HK-2 (cell line): ENCODE data around the gene PIGQ.

ENCODE experiments used
- DNase-seq: peaks from one replicate; pipeline ENCODE4 v3.0.0-alpha.2; 2018; ENCODE audit not compliant: unreplicated experiment

PIGQ gene

DNA sequence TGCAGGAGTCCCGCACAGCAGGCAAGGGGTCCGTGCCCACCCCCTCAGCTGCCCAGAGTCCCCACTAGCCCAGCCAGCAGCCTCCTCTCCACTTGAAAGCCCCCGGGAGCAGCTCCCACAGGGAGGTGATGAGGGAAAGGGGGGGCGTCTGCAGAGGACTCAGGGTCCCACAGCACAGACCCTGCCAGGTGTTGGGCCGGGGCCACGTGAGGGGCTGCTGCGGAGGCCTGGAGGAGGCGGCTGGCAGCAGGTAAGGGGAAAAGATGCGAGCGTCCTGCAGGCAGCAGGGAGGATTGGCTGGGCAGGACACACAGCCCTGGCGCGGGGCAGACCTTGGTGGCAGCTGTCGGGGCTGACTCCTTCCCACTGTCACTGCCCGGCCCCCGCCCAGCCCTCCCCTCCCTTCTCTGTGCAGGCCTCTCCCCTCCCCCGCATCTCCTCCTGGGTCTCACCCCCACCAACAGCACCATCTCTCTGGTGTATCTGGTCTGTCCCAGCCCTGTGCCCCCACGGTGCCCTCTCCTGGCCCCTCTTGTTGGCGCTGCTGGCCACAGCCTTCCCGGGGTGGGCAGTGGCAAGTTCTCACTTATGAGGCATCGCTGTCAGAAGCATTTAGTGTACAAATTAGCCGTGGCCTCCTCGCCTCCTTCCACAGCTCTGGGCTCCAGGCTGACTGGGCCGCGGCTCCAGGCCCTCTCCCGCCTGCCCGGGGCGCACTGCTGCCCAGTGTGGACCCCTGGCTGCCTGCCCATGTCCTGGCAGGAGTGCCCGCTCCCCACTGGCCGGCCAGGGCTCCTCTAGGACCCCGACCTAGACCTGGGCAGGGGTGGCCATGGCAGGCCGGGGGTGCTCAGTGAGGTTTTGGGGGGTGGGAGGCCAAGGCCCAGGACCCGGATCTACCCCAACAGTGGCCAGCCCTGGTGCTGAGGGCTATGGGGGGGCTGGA, 14.0 kb upstream of the PIGQ start:
- DNase-seq, result no peak

DNA sequence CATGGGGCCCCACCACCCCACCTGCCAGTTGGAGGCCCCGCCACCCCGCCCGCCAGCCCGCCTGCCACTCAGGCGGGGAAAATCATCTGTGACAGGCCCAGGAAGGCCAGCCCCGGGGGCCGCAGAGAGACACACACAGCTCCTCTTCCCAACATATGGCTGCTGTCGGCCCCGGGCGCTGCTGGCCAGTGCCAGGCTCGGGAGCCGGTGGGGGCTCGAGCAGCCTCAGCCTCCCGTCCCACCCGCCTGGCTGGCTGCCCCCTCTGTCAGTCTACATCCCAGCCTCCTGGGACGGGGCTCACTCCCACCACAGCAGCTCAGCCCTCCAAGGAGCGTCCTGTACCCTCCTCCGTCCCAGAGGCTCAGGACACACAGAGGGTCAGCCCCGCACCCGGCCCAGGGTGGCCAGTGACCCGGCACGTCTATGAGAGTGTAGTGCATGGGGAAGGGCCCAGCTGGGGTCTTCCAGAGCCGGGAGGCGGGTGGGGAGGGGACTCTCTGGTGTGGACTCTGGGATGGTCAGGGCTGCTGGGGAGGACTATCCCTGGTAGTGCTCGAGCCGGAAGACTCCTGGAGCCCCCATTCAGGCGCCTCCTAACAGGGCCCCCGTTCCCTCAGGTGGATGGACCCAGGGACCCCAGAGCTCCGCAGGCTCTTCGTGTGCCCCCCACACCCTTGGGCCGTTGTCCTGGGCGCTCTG, 13.1 kb upstream of the PIGQ start:
- DNase-seq, result no peak

GRCh38 chr16:557463-558297, 12.1 kb upstream of the PIGQ start:
- DNase-seq, result no peak

DNA sequence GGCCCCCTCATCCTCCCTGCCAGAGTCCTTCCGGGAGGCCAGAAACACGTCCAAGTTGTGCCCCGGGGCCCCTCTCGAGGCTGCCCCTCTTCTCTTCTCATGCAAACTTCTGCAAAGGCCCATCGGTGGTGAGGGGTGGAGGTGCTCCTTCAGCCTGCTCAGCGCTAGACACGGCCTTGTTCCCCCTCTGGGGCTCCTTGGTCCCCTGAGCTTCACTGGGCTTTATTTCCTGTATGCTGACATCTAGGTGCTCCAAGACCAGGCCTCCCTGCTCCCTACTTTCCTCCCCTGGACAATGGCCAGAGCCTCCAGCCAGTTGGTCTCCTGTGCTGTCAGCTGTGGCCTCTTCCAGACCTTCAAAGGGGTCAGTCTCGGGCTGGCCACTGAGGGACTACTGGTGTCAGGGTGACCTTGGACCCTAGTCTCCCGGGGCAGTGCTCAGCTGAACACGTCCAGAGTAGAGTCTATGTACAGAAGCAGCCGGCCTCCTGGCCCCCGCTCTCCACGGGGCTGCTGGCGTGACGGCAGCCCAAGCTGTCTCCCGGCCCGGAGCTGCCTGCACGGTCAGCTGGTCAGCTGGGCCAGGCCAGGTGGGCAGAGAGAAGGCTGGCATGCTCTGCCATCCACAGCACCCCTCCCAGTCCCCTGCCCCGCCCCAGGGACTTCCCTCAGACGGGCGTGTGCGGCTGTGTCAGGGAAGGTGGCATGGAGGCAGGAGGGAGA, 11.3 kb upstream of the PIGQ start:
- no peak for DNase-seq

DNA sequence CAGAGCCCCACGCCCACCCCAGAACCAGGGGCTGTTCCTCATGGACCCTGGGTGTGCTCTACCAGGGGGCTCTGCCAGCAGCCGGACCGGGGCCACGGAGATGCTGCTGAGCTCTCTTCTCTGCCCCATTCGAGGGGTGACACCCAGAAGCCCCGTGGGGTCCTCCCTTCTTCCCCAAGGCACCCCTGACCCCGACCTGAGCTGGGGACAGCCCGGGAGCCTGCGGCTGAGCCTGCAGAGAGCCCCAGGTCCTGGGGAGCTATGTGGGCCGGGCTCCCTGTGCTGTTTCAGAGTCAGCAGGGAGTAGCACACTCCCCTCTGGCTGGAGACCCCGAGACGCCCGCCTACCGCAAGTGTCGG, 10.8 kb upstream of the PIGQ start:
- DNase-seq, result no peak

DNA sequence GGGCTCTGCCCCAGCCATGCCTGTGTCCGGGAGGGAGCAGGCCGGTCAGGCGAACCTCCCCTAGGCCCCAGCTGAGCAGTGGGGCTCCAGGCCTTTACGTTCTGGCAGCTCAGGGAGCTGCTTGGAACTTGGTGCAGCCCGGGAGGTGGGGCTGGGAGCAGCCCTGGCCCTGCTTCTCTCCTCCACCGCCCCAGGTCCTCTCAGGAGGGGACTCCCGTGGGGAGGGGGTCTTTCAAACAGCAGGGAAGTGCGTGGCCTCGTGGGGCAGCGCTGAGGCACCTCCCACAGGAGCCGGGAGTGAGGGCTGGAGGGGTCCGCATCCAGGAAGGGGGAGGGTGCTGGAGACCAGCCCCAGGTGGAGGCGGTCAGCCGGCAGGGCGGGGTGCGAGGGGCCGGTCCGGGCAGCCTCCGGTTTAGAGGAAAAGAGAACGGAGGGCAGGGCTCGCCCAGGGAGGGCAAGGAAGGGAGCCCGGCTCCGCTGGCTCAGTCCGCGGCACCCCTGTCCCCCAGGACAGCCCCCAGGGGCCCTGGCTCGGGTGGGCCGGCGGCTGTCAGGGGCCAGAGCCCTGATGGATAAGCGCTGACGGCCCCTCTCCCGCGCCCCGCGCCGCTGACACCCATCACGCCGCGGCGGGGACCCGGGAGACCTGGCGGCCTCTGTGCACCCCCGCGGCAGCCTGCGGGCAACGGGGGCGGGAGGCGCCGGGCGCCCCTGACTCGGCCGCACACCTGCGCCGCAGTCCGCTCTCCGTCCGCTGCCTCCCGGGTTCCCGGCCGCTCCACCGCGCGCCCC, 10.2 kb upstream of the PIGQ start:
- no peak for DNase-seq

GRCh38 chr16:560204-560700, 9.5 kb upstream of the PIGQ start, which contains the start of gene PRR35:
PRR35 (plus strand) TSS chr16:560394; CDS start chr16:563295, 2,901 bp downstream.
- DNase-seq, result no peak

DNA sequence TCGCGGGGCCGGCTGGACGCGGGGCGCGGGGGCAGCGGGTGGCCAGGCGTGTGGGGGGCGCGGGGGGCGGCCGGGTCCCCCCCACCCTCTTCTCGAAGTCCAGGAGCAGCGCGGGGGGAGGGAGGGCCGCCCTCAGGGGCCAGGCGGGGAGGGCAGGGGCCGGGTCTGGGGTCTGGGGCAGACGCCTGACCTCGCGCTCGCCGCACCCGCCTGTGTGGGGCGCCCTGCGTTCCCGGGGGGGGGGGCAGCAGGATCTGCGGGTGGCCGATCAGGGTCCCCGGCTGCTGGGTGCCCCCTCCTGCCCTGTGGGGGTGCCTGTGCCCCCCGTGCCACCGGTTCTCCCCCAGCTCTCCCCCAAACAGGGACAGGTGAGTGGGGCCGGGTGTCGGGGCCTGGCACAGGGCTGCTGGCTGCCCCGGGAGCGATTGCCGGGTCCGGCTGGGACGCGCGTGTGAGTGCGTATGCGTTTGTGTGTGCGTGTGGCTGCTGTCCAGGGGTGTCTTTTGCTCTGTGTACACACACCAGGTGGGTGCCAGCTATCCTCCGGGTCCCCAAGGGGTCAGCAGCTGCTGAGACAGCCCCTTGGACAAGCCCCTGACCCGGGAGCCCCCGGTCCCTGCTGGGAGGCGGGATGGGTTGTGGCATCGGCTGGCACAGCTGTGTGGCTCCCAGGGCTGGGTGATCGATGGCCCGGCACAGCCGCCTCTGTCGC, 8.9 kb upstream of the PIGQ start:
- no peak for DNase-seq

GRCh38 chr16:561413-561794, 8.4 kb upstream of the PIGQ start:
- no peak for DNase-seq

- DNase-seq, result no peak
Measured at GRCh38 chr16:561957-562938, 7.5 kb upstream of the PIGQ start.

GRCh38 chr16:563072-563644, 6.6 kb upstream of the PIGQ start:
- DNase-seq, result no peak

DNA sequence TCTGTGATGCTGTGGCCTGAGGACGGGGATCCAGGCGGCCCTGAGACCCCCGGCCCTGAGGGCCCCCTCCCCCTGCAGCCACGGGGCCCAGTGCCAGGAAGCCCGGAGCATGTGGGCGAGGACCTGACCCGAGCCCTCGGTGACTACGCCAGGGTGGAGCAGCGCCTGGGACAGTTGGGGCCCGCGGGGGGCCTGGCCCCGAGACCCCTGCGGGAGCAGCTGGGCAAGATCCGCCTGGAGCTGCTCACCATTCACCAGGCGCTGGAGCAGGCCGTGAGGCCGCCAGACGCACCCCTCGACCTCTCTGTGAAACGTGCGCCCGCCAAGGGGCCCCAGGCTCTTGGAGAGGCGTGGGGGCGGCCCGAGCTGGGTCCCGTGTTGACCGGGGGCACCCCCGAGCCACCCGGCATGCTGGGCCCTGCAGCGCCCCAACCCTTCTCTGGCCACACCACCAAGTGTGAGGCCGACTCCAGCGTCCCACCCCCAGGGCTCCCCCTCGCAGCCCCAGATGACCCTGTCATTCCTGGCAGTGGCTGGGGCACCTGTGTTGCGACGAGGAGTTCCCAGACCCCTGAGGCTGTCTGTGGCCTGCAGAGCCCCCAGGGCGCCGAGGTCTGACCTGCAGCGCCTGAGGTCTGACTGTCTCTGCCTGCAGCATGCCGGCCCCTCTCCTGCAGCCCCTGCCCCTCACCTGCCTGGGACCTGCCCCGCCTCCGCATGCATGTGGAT, 4.9 kb upstream of the PIGQ start:
- no peak for DNase-seq

- no peak for DNase-seq
Measured at GRCh38 chr16:565419-566330, 4.1 kb upstream of the PIGQ start.

- DNase-seq, result no peak
Measured at GRCh38 chr16:566475-567372, 3.0 kb upstream of the PIGQ start, which contains the start of gene NHLRC4. NHLRC4 (plus strand) TSS chr16:567005; CDS start chr16:568048, 1,043 bp downstream.
